T-helper 1 cell treated with Interleukin-12 subunit alpha and Interleukin-12 subunit beta and Interleukin-4 antibody, amounts not matched to agents 30 ng/mL and 1 ng/mL, for 36 hours (primary cell): Measurements from ENCODE around the gene EYA3. TPM values are rescaled to one million over a fixed set of nuclear protein-coding genes. Genes with fewer than 3 reads are reported as not detected.

ENCODE experiments used
- intact Hi-C: fragments of 100-400 bp; cut with micrococcal nuclease; formaldehyde crosslinking; loops from one replicate; pipeline ENCODE4 v1.15.1; 2024
- total RNA-seq: library from RNA; stranded (reverse); gene quantifications from 2 replicates; pipeline ENCODE4 v1.2.3, GENCODE V29; 2022

The EYA3 gene
- total RNA-seq, 1 donor from 2014 or later, result 36.2 TPM

DNA sequence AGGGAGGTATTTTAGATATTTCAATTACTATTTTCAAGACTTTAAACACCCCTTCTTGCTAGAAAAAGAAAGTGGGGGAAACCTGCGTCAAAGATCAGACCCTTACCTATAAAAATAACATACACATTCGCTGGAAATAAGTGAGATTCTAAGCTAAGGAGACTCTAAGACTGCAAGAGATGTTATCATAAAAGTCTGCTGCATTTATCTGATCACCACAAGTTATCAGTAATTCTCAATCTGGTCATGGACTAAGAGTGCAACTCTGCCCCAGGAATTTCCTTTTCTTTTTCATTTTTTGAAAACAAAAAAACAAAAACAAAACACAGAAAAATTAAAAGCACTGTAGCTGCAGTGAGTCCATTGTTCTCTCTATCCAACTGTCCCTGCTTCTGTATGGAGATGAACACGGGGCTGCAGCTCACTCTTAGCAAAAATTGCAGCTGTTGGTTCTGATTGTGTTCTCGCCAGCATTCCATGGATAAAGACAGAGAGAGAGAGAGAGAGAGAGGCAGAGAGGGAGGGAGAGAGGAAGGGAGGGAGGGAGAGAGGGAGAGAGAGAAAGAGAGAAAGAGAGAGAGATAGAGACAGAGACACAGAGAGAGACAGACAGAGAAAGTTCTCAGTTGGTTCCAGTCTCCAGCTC lies 114.5 kb downstream of the EYA3 start:
- intact Hi-C loops, result no loop called here

DNA sequence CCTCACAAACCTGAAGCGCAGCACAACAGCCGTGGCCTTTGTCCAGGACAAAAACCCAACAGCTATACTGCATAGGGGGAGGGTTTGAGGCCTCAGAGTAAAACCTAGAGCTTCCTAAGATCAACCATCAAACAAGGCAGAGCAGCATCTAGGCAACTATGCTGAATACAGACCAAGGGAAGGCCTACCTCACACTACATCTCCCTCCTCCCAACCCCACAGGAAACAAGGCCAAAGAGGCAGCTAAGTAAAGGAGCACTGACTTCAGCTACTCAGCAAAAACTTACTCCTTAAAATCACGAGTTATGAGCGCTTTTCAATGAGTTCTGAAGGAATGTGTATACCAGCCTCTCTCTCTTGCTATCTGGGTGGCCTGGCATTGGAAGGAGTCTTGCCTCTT lies 116.3 kb downstream of the EYA3 start:
- intact Hi-C loops, result no loop called here

DNA sequence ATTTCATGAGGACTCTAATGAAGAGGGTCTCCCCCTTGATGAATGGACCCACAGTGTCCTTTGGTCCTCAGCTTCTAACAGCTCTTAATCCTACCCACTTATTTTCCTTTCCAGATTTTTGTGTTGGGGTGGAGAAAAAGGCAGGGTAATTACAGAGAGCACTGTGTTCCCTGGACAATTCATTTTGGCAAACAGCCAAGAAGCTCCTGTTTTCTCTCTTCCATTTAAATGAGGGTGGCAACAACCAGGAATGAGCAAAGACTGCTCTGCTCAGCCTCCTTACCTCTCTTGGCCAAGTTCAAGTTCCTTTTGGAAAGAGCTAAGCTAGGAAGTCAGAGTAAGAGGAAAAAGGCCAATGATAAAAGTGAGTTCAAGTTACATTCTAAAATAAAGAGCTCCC lies 116.7 kb downstream of the EYA3 start:
- intact Hi-C loops, result no loop called here

DNA sequence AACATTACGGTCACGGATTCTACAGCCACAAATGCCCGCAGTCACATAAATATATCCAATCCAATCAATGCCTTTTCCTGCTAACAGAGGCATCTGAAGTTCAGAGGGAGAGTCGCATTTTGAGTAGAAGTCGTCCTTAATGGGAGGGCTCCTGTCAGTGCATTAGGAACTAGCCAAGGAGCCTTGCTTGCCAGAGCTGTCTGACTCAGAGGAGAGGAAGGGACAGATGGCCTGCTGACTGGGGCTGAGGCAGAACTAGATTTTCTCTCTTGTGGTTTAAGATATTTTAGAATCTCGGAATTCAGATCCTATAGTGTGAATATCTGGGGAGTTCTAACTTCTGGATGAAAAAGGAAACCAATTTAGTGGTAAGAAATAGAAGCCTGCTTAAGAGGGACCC lies 118.0 kb downstream of the EYA3 start:
- intact Hi-C loops, result no loop called here

DNA sequence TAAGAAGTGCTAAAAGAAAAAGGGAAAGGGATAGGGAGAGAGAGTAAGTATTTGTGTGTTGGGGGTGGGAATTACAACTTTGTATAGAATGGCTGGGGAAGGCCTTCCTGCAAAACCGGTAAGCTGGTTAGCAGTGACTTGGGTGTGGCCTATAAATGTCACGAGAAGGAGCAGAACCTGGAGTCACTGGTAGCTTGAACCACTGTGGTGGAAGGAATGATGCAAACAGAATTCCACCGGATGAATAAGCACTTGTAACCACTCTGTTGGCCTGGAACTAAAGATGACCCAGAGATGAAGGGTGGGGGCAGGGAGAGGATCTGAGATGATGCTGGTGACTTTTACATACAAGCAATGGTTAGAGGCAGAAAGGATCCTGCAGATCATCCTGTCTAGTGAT lies 119.7 kb downstream of the EYA3 start:
- intact Hi-C loops, result no loop called here

DNA sequence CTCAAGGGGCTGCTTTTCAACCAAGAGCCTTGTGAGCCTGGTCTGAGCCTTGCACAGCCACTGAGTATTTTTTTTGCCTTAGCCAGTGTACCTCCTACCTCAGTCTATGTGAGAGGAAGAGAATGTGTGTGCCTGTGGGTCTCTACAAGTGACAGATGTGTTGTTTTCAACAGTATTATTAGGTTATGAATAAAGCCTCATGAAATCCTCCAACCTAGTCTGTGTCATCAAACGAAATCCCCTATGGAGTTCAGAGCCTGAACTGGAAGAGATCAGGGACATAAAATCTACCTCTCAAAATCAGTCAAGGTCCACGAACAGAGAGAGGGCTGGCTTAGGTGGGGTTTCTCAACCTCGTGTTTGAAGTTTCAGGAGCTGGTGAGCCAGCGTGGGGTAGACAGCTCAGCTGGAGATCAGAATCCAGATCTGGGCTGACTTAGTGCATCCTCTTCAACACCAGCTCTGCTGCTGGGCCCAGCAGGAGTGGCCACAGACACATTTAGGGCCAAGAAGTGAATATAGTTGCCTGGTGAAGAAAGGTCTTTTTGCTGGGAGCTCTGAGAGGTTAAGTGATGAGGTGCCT lies 120.4 kb downstream of the EYA3 start:
- intact Hi-C loops, result no loop called here

DNA sequence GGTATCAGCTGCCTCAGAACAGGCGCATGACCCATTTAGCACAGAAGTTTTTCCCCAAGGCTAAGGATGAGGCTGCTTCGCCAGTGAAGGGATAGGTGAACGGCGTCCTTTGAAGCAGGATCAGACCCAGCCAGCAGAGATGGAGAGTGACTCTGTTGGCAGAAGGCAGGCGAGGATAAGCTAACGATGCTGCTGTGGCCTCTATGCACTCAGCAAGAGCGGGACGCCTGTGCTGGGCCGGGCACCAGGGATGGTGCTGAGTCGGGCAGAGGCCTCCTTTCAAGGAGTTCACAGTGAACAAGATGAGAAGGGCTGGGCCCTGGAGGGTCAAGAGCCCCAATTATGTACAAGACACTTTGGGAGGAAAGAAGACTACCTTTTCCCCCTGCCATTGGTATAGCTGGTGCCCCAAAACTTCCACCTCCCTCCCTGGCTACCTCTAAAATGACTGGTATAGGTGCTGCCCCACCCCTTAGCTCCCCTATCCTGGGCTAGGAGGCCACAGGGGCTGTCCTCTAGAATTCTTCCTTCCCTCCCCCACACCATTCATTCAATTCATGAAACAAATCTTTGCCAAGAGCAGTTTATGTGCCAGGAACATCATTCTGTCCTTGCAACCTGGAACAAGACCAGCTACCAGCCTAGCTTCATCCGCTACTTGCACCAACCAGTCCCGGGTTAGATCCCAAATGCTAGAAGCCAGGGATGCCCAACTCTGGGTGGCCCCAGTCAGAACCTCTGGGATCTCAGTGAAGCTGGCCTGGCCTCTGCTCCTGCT lies 121.1 kb downstream of the EYA3 start:
- intact Hi-C loops, result no loop called here

DNA sequence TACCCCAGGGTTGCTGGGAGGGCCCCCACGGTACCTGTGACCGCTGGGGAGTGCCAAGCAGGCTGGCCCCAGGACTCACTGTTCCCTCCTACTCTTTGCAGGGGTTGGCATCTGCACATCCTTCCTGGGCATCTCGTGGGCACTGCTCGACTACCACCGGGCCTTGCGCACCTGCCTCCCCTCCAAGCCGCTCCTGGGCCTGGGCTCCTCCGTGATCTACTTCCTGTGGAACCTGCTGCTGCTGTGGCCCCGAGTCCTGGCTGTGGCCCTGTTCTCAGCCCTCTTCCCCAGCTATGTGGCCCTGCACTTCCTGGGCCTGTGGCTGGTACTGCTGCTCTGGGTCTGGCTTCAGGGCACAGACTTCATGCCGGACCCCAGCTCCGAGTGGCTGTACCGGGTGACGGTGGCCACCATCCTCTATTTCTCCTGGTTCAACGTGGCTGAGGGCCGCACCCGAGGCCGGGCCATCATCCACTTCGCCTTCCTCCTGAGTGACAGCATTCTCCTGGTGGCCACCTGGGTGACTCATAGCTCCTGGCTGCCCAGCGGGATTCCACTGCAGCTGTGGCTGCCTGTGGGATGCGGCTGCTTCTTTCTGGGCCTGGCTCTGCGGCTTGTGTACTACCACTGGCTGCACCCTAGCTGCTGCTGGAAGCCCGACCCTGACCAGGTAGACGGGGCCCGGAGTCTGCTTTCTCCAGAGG lies 121.9 kb downstream of the EYA3 start:
- intact Hi-C loops, result no loop called here

DNA sequence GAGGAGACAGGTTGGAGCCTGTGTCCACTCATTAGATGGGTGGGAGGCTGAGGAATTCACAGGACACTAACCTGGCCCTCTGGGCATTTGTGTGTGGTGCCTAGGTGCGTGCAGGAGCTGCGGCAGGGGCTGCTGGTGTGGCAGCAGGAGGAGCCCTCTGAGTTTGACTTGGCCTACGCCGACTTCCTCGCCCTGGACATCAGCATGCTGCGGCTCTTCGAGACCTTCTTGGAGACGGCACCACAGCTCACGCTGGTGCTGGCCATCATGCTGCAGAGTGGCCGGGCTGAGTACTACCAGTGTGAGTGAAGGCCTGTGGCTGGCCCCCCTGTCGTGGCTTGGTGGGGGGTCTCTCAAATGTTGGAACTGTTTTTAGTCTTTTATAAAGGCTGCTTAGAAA lies 125.0 kb downstream of the EYA3 start:
- intact Hi-C loops, result no loop called here

DNA sequence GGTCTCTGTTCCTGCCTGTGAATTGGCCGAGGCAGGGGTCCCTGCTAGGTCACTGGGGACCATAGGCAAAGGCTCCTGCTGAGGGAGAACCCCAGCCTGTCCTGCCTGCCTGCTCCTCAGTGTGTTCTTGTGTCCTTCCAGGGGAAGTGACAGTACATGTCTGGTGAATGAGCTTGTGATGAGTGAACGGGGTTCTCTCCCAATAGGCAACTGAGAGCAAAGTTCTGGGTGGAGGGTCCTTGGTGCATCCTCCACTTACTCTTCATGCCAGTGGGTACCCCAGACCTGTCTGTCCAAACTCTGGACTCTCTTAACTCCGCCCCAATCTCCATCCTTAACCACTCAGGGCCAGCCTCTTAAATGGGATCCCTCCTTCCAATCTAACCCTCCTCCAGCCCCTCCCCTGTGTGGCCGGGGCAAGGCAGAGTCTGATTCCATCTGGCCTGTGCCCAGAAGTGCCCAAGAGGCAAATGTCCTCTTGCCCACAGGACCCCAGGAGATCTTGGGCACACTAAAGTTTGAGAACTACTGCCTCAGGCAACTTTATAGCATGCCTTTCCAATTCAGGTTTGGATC lies 126.7 kb downstream of the EYA3 start:
- intact Hi-C loops, result loop anchor here (1.0 kb wide), 1 partner anchor 18 kb away; no protein-coding TSS in a partner anchor

DNA sequence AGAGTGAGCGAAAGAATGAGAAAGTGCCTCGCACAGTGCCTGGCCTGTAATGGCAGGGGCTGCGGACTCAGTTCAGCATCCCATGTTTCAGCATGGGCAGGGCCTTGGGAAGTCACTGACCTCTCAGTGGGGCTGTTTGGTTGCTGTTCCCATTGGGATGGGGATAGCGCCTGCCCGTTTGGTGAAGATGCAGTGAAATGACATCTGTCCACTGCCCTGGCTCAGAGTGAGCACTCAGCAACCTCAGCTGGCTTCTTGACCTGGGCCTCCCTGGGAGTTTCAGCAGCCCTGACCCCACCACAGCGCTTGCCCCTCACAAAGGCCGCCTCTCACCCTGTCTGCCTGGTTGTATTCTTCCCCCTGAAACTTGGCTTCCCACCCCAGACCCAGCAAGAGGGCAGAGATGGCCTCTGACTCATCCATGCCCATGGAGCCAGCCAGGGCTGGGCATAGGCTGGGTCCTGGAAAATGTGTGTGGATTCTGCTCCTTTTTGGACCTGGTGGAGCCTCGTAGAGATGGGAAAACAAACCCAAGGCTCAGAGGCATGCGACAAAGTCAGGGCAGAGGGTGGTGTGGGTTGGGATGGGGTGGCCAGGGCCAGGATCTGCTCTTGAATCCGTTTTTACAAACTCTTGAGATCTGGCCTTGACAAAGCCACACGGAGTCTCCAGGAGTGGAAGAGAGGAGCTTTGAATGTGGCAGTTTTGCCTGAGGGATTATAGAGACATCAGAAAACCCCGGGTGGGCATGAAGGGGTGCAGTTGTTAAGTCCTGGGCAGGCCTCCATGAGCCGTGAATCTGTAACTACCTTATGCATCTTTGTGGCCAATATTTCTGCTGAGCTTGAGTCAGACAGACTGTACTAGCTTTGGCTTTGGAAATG lies 127.4 kb downstream of the EYA3 start:
- intact Hi-C loops, result loop anchor here (1.0 kb wide), 2 partner anchors 18 kb away; no protein-coding TSS in a partner anchor

DNA sequence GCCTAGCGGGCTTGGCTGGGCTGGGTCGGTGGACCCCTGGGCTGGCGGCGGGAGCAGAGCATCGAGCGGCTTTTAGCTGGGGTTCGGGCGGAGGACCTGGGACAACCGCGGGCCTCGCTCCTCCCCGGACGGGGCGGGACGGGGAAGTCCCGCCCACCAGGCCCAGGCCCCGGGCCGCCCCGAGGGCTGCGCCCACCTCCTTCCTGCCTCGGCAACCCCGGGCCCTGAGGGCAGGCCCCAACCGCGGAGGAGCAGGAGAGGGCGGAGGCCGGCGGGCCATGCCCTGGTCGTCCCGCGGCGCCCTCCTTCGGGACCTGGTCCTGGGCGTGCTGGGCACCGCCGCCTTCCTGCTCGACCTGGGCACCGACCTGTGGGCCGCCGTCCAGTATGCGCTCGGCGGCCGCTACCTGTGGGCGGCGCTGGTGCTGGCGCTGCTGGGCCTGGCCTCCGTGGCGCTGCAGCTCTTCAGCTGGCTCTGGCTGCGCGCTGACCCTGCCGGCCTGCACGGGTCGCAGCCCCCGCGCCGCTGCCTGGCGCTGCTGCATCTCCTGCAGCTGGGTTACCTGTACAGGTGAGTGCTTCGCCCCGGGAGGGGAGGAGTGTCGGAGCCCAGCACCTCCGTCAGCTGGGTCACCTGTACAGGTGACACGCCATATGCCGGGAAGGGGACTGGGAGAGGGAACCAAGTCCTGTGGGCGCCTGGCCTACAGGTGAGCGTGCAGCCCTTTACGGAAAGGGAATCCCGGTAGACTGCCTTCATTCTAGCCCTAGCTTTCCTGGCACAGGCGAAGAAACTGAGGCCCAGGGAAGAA lies 128.4 kb downstream of the EYA3 start, which contains the start of gene XKR8:
TSS of gene XKR8 (plus strand) at position 182 of the 812 bp plus-strand sequence. CDS start at position 279, 97 bp downstream.
- intact Hi-C loops, result loop anchor here (1.0 kb wide), 3 partner anchors 17 to 88 kb away; partner anchors contain the start of gene THEMIS2

DNA sequence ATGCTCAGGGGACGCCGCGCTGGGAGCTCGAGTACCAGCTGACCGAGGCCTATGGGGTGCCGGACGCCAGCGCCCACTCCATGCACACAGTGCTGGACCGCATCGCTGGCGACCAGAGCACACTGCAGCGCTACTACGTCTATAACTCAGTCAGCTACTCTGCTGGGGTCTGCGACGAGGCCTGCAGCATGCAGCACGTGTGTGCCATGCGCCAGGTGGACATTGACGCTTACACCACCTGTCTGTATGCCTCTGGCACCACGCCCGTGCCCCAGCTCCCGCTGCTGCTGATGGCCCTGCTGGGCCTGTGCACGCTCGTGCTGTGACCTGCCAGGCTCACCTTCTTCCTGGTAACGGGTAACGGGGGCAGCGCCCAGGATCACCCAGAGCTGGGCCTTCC lies 129.9 kb downstream of the EYA3 start:
- intact Hi-C loops, result no loop called here

DNA sequence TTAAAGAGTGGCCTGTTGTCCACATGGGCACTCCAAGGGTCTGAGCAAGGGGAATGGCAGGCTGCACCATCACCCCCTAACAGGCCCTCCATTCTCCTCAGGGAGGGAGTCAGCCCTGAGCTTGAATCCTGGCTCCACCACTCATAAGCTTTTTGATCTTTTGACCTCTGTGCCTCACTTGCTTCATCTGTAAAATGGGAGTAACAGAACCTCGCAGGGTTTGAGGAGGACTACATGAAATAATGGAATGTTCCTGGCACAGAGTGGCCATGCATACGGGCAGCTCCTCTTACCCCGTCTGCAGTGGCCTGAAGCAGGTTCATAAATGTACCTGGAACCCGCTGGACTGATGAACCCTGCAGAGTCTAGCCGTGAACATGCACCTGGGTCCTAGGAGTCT lies 130.8 kb downstream of the EYA3 start:
- intact Hi-C loops, result no loop called here

DNA sequence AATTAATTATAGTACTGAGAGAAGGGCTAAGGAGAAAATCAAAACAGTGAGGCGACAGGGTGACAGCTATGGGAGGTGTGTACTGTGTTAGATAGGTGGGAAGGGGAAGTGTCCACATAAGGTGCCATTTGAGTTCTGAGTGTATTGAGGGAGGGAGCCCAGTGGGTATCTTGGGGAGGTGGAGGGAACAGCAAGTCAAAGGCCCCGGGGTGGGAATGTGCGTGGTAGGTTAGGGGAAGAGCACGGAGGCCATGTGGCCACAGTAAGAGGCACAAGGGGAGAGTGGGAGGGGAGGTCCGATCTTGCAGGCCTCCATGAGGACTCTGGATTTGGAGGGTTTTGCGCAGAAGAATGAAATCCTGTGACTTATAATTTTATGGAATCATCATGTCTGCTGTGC lies 131.6 kb downstream of the EYA3 start:
- intact Hi-C loops, result no loop called here

DNA sequence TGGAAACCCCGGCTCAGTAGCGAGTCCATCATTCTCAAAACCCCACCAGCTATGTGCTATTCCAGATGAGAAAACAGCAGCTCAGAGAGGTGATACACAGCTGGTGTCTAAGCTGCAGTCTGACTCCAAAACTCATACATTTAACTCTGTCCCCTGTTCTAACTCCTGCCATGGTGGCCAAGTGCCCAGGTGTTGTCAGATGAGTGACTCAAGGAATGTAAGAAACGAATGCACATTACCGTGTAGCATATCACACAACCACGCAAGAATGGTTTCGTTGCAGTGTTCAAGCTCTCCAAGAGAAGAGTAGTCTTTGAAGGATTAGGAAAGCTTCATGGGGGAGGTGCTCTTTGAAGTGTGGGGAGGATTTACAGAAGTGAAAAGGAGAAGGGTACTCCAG lies 133.3 kb downstream of the EYA3 start:
- intact Hi-C loops, result no loop called here

DNA sequence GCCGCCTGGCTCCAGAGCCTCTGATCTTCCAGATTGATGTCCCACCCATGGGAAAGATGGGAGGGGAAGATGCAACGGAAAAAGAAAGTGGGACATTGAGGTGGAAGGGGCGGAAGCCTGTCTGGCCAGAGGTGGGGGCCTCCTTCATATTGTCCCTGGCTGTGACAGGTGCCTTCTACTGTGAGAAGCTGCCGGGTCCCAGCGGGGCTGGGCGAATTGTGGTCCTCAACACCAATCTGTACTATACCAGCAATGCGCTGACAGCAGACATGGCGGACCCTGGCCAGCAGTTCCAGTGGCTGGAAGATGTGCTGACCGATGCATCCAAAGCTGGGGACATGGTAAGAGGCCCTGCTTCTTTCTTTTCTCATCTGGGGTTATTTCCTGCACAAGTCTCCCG lies 134.2 kb downstream of the EYA3 start:
- intact Hi-C loops, result no loop called here

DNA sequence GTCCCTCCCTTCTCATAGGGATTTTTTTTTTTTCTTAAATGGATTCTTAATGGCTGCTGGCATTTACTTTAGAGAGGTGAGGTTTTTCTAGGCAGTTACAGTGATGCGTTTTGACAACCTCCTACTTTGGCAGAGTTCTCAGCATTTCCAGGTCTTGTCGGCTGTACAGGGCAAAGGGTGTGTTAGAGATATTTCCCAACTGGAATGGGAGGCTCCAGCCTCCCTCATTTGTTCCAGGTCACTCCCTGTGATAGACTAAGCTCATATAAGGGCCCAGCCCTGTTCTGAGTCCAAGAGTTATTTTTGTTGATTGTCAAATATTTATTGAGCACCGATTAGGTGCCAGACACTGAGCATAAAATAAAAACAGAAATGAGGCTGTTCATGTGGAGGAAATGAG lies 136.3 kb downstream of the EYA3 start:
- intact Hi-C loops, result no loop called here

DNA sequence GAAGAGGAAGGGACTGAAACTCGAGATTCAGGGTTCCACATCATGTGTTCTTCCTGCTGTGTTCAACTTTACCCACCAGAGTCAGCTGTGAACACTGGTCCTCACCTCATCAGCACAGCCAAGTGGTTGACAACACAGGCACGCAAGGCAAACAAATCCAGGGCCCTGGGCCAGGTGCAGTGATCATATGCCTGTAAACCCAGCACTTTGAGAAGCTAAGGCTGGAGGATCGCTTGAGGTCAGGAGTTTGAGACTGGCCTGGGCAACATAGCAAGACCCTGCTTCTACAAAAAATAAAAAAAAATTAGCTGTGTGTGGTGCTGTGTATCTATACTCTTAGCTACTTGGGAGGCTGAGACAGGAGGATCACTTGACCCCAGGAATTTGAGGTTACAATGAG lies 137.0 kb downstream of the EYA3 start:
- intact Hi-C loops, result no loop called here

DNA sequence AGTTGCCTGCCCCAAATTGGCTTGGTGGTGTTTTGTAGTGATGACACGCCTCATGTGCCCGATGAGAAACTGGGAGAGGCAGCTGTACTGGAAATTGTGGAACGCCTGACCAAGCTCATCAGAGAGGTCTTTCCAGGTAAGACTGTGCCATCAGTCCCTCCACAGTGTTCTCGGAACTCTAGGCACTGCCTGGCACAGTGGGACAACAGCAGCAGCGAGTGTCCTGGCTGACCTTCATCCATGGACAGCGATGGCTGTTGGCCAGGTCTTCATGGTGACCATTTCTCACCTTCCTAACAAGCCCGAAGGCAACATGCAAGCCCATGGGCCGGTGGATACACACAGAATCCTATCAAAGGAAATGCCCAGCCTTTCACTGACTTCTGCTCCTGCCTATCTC lies 139.4 kb downstream of the EYA3 start:
- intact Hi-C loops, result no loop called here
